Measurements from ENCODE around the gene USF3.

Gene USF3

DNA sequence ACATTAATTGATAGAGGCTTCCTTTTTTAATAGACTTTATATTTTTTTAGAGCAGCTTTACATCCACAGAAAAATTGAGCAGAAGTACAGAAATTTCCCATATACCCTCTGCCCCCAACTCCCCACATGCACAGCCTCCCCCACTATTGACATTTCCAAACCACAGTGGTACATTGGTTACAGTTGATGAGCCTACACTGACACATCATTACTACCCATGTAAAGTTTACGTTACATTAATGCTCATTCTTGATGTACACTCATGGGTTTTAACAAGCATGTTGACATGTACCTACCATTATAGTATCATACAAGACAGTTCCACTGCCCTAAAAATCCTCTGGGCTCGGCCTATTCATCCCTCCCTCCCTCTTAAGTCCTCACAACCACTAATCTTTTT, 78.7 kb downstream of the USF3 start:
- TF ChIP-seq RAD21 (IDR thresholded peaks at IDR 0.05; ENCODE audit: low read depth) (no peak), EP300 (IDR thresholded peaks at IDR 0.05; ENCODE audit: borderline replicate concordance) (no peak), ZBTB7A (IDR thresholded peaks at IDR 0.05; ENCODE audit: low read depth) (no peak), NFIC (IDR thresholded peaks at IDR 0.05) (no peak), EGR1 (IDR thresholded peaks at IDR 0.05) (no peak), CEBPB (IDR thresholded peaks at IDR 0.05) (no peak), TAF1 (IDR thresholded peaks at IDR 0.05; ENCODE audit: low read depth) (no peak), YY1 (IDR thresholded peaks at IDR 0.05; ENCODE audit: low read depth) (no peak), CREB1 (IDR thresholded peaks at IDR 0.05; ENCODE audit: low read depth) (no peak), TCF12 (IDR thresholded peaks at IDR 0.05; ENCODE audit: low read depth) (no peak), FOXM1 (IDR thresholded peaks at IDR 0.05; ENCODE audit: borderline replicate concordance, low read depth) (no peak)
- TF ChIP-seq, protein P1, sequence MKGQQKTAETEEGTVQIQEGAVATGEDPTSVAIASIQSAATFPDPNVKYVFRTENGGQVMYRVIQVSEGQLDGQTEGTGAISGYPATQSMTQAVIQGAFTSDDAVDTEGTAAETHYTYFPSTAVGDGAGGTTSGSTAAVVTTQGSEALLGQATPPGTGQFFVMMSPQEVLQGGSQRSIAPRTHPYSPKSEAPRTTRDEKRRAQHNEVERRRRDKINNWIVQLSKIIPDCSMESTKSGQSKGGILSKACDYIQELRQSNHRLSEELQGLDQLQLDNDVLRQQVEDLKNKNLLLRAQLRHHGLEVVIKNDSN (IDR thresholded peaks at IDR 0.05) = no peak
- TF ChIP-seq, protein P2, sequence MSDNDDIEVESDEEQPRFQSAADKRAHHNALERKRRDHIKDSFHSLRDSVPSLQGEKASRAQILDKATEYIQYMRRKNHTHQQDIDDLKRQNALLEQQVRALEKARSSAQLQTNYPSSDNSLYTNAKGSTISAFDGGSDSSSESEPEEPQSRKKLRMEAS (IDR thresholded peaks at IDR 0.05) = no peak
- TF ChIP-seq, protein P3, sequence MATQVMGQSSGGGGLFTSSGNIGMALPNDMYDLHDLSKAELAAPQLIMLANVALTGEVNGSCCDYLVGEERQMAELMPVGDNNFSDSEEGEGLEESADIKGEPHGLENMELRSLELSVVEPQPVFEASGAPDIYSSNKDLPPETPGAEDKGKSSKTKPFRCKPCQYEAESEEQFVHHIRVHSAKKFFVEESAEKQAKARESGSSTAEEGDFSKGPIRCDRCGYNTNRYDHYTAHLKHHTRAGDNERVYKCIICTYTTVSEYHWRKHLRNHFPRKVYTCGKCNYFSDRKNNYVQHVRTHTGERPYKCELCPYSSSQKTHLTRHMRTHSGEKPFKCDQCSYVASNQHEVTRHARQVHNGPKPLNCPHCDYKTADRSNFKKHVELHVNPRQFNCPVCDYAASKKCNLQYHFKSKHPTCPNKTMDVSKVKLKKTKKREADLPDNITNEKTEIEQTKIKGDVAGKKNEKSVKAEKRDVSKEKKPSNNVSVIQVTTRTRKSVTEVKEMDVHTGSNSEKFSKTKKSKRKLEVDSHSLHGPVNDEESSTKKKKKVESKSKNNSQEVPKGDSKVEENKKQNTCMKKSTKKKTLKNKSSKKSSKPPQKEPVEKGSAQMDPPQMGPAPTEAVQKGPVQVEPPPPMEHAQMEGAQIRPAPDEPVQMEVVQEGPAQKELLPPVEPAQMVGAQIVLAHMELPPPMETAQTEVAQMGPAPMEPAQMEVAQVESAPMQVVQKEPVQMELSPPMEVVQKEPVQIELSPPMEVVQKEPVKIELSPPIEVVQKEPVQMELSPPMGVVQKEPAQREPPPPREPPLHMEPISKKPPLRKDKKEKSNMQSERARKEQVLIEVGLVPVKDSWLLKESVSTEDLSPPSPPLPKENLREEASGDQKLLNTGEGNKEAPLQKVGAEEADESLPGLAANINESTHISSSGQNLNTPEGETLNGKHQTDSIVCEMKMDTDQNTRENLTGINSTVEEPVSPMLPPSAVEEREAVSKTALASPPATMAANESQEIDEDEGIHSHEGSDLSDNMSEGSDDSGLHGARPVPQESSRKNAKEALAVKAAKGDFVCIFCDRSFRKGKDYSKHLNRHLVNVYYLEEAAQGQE (IDR thresholded peaks at IDR 0.05; ENCODE audit: low read depth) = no peak

DNA sequence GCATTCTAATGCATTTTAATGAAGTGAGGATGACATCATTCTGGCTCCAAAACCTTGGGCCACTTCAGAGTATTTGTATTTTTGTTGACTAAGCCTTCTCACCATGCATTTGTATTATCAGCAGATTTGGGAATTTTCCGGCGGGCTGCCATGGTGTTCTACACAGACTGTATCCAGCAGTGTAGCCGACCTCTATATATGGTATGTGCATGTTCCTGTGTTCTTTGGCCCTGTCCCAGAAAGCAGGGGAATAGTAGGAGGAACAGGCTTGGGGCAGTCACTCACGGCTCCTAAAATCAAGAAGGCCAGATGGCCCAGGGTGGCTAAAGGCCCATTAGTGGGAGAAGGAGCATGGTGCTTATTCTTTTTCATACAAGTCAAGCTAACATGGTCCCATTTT, 80.5 kb downstream of the USF3 start:
- no peak for TF ChIP-seq YY1 (IDR thresholded peaks at IDR 0.05; ENCODE audit: low read depth)
- no peak for TF ChIP-seq EP300 (IDR thresholded peaks at IDR 0.05; ENCODE audit: borderline replicate concordance)
- no peak for TF ChIP-seq TEAD4 (IDR thresholded peaks at IDR 0.05)
- TF ChIP-seq CEBPB (IDR thresholded peaks at IDR 0.05) = no peak

DNA sequence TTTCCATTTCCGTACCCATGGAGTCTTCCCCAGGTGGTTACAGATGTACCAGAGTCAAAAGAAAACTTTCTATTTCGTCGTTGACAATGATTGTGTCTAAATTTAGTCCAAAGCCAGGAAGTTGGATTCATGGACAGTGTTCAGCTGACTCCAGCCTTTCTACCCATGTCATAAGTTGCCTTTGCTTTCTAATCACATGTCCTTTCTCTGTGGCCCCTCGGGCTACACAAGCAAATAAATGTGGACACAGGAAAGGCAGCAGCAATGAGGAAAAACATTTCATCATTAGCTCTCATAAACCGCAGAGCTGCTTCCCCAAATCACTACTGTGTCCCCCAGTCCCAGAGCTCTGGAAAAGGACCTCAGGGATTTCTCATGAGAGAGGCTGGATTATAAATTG, 82.0 kb downstream of the USF3 start:
- TF ChIP-seq RAD21 (IDR thresholded peaks at IDR 0.05; ENCODE audit: low read depth) = no peak
- TF ChIP-seq, protein P3 (IDR thresholded peaks at IDR 0.05; ENCODE audit: low read depth) = no peak
- no peak for TF ChIP-seq EP300 (IDR thresholded peaks at IDR 0.05; ENCODE audit: borderline replicate concordance)
- TF ChIP-seq NFIC (IDR thresholded peaks at IDR 0.05) = no peak
- TF ChIP-seq FOXM1 (IDR thresholded peaks at IDR 0.05; ENCODE audit: borderline replicate concordance, low read depth) = no peak
- TF ChIP-seq, protein P1 (IDR thresholded peaks at IDR 0.05) = no peak
- TF ChIP-seq YY1 (IDR thresholded peaks at IDR 0.05; ENCODE audit: low read depth) = no peak
- TF ChIP-seq, protein P2 (IDR thresholded peaks at IDR 0.05) = no peak
- TF ChIP-seq CEBPB (IDR thresholded peaks at IDR 0.05) = no peak
- TF ChIP-seq TAF1 (IDR thresholded peaks at IDR 0.05; ENCODE audit: low read depth) = no peak
- no peak for TF ChIP-seq TEAD4 (IDR thresholded peaks at IDR 0.05)
- TF ChIP-seq ZBTB7A (IDR thresholded peaks at IDR 0.05; ENCODE audit: low read depth) = no peak
- TF ChIP-seq EGR1 (IDR thresholded peaks at IDR 0.05) = no peak
- no peak for TF ChIP-seq TCF12 (IDR thresholded peaks at IDR 0.05; ENCODE audit: low read depth)

DNA sequence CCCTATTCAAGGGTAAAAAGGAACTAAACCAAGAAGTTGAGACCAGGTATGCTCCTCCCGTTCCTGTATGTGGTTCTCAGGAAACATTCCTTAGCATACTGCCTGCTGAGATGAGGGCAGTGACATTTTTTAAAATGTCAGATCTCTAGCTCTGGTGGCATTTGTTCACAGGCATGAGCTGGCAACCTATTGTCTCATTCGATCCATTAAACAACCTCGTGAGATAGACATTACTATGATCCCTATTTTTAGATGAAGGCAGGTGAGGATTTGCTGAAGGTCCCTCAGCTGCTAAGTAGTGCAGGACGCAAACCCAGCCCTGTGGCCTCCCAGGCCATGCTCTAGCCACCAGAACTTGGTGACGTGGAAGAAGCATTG, 89.2 kb downstream of the USF3 start:
- no peak for TF ChIP-seq FOXM1 (IDR thresholded peaks at IDR 0.05; ENCODE audit: borderline replicate concordance, low read depth)
- no peak for TF ChIP-seq TCF12 (IDR thresholded peaks at IDR 0.05; ENCODE audit: low read depth)
- TF ChIP-seq CEBPB (IDR thresholded peaks at IDR 0.05) = no peak
- TF ChIP-seq TEAD4 (IDR thresholded peaks at IDR 0.05) = no peak
- TF ChIP-seq EGR1 (IDR thresholded peaks at IDR 0.05) = no peak
- TF ChIP-seq, protein P2 (IDR thresholded peaks at IDR 0.05) = no peak
- no peak for TF ChIP-seq ZBTB7A (IDR thresholded peaks at IDR 0.05; ENCODE audit: low read depth)
- TF ChIP-seq, protein P3 (IDR thresholded peaks at IDR 0.05; ENCODE audit: low read depth) = no peak
- no peak for TF ChIP-seq YY1 (IDR thresholded peaks at IDR 0.05; ENCODE audit: low read depth)
- TF ChIP-seq NFIC (IDR thresholded peaks at IDR 0.05) = no peak
- no peak for TF ChIP-seq EP300 (IDR thresholded peaks at IDR 0.05; ENCODE audit: borderline replicate concordance)
- no peak for TF ChIP-seq TAF1 (IDR thresholded peaks at IDR 0.05; ENCODE audit: low read depth)
- no peak for TF ChIP-seq RAD21 (IDR thresholded peaks at IDR 0.05; ENCODE audit: low read depth)
- no peak for TF ChIP-seq CREB1 (IDR thresholded peaks at IDR 0.05; ENCODE audit: low read depth)
- TF ChIP-seq, protein P1 (IDR thresholded peaks at IDR 0.05) = no peak

Data from Ishikawa (cell line).